Fibroblast of skin of left quadriceps (primary cell): Measurements from ENCODE around the gene CCDC194.
A peak's percentile ranks its signal among the peaks of the same experiment; 100 is the strongest.

Source experiments
- DNase-seq, 2 experiments: peaks; one replicate each; pipeline ENCODE4 v3.0.0-alpha.2; 2013; ENCODE audit warnings: low read depth in 2 of 2

Gene CCDC194, protein sequence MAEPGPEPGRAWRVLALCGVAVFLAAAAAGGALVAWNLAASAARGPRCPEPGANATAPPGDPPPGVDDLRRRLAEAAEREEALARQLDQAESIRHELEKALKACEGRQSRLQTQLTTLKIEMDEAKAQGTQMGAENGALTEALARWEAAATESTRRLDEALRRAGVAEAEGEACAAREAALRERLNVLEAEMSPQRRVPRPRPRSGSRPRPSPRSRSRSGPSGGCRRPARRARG

GRCh38 chr19:17393914-17394313 lies at the start of gene CCDC194:
CCDC194 (minus strand) TSS chr19:17394196; CDS start chr19:17394158, 38 bp downstream.
- DNase-seq: no peak

- peak in 1 of 2 experiments; percentile 7 for DNase-seq
Observed at GRCh38 chr19:17441241-17442021, 47.4 kb upstream of the CCDC194 start.

- DNase-seq: no peak
Observed at GRCh38 chr19:17436874-17437267, 42.9 kb upstream of the CCDC194 start.

DNA sequence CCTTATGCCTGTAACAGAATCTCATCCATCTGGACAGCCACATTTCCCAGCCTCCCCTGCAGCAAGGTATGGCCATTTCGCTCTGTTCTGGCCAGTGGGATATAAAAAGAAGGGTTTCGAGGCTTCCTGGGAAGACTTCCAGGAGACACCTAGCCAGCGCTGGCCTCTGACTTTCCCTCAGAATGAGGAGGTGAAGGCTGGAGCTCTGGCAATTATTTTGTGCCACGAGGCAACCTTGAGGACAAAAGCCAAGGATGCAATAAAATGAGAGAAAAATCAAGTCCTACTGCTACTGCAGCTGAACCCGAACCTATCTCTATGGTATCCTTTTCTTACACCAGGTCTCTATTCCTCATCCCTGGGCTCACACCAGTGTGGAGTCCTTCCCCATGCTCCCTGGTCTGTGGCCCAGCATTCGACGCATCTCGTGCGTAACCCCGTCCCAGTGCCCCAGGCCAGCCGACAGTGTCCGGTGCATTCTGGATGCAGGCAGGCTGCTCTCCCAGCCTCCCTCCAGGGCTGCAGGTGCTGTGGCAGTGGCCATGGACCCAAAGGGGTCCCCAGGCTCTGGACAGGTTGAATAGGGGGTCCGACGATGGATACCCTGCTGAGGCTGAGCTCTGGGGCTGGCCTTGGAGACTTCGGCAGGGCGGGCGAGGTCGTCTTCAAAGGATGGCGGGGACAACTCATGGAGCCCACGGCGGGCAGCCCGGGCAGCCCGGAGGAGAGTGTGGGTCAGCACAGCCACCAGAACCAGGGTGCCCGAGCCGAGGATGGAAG lies 42.3 kb upstream of the CCDC194 start:
- DNase-seq: no peak

- DNase-seq: no peak
Observed at GRCh38 chr19:17435218-17435617, 41.2 kb upstream of the CCDC194 start.

DNA sequence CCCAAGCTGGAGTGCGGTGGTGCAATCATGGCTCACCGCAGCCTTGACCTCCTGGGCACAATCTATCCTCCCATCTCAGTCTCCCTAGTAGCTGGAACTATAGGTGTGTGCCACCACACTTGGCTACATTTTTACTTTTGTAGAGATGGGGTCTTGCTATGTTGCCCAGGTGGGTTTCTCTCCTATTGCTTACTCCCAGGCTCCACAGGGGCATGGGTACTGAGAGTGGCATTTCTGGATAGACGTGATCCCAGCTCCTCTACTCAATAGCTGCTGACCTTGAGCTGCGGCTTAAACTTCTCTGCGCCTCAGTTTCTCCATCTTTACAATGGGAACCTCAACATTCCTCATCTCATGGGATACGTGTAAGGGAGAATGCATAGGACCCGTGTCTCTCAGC lies 37.4 kb upstream of the CCDC194 start:
- DNase-seq: no peak

- no peak for DNase-seq
Observed at GRCh38 chr19:17429641-17430113, 35.7 kb upstream of the CCDC194 start.

GRCh38 chr19:17424743-17425365 lies 30.9 kb upstream of the CCDC194 start:
- DNase-seq: no peak

DNA sequence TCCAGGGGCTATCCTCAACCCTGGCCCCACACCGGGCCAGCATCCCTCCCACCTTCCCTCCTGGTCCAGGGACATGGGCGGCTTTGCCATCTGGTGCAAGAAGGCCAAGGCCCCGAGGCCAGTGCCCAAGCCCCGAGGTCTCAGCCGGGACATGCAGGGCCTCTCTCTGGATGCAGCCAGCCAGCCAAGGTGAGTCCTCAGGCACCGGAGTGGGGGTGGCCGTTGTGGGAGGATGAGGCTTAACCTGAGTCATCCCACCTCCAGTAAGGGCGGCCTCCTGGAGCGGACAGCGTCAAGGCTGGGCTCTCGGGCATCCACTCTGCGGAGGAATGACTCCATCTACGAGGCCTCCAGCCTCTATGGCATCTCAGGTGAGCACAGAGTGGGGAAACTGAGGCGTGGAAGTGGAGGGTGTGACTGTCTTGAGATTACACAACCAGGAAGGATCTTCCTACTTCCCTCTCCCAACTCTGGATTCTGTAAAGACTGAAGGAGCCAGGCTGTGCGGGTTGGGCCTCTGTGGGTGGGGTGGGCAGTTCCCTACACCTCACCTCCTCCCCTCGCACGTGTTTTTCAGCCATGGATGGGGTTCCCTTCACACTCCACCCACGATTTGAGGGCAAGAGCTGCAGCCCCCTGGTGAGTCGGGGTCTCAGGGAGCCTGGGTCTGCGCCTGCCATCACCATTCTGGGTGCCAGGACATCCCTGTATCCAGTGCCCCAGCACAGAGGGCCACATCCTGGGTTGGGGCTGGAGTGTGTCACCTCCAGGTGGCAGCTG lies 29.6 kb upstream of the CCDC194 start:
- no peak for DNase-seq

DNA sequence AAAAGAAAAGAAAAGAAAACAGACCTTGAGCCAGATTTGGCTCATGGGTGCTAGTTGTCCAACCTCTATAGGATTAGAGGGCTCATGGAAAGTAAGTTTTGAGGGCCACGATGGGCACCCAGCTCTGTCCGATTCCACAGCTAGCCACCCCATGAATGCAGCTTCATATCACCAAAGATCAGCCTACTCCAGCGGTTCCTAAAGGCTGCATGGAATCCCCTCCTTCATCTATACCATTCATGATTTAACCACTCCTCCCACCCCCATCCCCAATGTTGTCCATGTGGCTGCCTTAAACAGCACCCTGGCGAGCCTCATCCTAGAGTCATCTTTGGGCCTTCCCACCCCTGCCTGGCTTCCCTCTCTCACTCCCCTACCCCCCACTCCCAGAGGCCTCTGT lies 27.9 kb upstream of the CCDC194 start:
- DNase-seq: no peak

DNA sequence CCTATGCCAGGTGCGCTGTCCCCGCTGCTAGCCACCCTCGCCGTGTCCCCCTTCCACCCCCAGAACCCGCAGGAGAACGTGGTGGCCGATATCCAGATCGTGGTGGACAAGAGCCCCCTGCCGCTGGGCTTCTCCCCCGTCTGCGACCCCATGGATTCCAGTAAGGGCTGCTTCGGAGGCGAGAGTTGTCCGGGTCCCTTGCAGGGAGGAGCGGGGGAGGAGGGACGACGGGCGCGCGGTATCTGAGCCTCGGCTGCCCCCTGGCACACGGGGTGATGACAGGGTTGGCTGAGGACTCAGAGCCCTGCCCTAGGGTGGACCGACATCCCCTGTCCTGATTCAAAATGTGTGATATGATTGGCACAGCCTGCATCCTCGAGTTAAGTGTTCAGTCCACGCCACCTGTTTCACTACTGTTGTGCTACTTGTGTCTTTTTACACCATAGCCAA lies 26.5 kb upstream of the CCDC194 start:
- no peak for DNase-seq

GRCh38 chr19:17419621-17420474 lies 25.9 kb upstream of the CCDC194 start, which contains the start of gene MVB12A:
MVB12A (plus strand) TSS chr19:17420047; CDS start chr19:17420136, 89 bp downstream.
- DNase-seq: peak; percentile 98

- DNase-seq: no peak
Observed at GRCh38 chr19:17419154-17419620, 25.2 kb upstream of the CCDC194 start.

DNA sequence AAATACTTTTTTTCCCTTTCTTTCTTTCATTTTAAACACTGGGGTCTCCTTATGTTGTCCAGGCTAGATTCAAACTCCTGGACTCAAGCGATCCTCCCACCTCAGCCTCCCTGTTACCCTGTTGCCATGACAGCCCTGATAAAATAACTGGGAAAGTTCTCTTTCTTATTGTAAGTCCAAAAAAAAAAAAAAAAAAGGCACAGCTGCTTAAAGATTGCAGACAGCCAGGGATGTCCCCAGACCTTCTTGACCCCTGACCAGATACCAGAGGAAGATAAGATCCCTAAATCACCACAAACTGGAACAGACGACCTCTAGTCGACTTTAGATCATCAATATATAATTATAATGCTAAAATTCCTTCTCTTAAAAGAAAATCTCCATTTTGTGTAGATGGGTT lies 24.7 kb upstream of the CCDC194 start:
- no peak for DNase-seq

DNA sequence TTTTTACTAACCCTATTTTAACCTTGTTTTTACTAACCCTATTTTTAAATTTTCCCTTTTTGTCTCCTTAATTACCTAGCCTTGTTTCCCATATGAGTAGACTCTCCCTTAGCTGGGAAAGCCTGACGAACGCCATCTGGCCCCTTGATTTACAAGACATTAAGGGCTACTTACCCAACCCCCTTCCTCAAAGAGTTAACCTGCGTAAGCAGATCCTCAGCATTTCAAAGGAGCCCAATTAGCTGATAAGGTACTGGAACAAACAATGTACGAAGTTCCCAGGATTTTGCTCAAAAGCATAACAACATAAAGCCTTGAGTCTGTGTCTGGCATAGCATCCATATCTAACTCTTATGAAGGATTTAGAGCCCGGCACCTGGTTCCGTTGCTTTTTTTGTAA lies 21.1 kb upstream of the CCDC194 start:
- DNase-seq: no peak

GRCh38 chr19:17414097-17414496 lies 20.1 kb upstream of the CCDC194 start:
- no peak for DNase-seq

DNA sequence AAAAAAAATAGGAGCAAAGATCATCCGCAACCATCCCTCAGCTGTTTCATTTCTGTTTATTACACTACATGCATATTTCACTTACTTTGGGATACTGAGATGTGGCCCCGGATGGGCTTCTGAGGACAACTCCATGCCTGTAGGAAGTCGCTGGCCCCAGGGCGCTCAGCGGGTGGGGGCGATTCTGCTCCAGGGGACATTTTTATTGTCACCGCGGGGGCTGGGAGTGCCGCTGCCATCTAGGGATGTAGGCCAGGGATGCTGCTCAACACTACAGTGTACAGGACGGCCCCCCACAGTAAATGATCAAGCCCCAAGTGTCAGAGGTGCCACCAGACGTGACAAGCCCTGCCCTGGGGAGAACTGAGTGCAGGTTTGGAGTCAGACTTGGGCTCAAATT lies 17.8 kb upstream of the CCDC194 start:
- no peak for DNase-seq

DNA sequence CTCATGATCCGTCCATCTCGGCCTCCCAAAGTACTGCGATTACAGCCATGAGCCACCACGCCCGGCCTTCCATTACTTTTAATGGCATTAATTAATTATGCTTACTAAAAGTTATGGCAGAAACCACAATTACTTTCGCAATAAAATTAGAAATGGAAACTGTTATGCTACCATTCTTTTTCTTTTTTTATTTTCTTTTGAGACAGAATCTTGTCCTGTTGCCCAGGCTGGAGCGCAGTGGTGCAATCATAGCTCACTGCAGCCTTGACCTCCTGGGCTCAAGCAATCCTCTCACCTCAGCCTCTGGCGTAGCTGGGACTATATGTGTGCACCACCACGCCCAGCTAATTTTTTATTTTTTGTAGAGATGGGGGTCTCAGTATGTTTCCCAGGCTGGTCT lies 16.0 kb upstream of the CCDC194 start:
- no peak for DNase-seq

GRCh38 chr19:17406887-17407196 lies 12.8 kb upstream of the CCDC194 start:
- DNase-seq: no peak
